Testis (tissue), 3 donors: ENCODE measurements around the gene SLIT3. TPM values are rescaled to one million over a fixed set of nuclear protein-coding genes. Genes with fewer than 3 reads are reported as not detected.

Experiments used
- DNase-seq: peaks from one replicate; pipeline ENCODE4 v3.0.0-alpha.2; 2019
- H3K27ac ChIP-seq, 2 donors: fragments of 200-600 bp; sonication (generic); one replicate each; pipeline ENCODE4 v1.5.1; 2019
- H3K27me3 ChIP-seq: fragments of 200-600 bp; sonication (generic); one replicate; pipeline ENCODE4 v1.5.1; 2019
- H3K36me3 ChIP-seq: fragments of 200-600 bp; sonication (generic); one replicate; pipeline ENCODE4 v1.5.1; 2017; ENCODE audit warnings: low read depth; ENCODE audit errors: missing control alignments
- H3K4me1 ChIP-seq: fragments of 200-600 bp; sonication (generic); one replicate; pipeline ENCODE4 v1.5.1; 2019
- H3K4me3 ChIP-seq, 2 donors: fragments of 200-600 bp; sonication (generic); one replicate each; pipeline ENCODE4 v1.5.1; 2017 to 2019
- H3K9me3 ChIP-seq: fragments of 200-600 bp; sonication (generic); one replicate; pipeline ENCODE4 v1.5.1; 2017
- CTCF ChIP-seq, 3 experiments: fragments of 450-650 bp in 2 of 3; fragments of 200-600 bp in 1 of 3; sonication (generic) in 1 of 3; IDR thresholded peaks; one replicate each; pipeline ENCODE4 v1.5.1; 2016 to 2019; ENCODE audit warnings: antibody characterized with exemption in 3 of 3, mild to moderate bottlenecking in 2 of 3, moderate library complexity in 1 of 3
- POLR2A ChIP-seq: fragments of 450-650 bp; IDR thresholded peaks from one replicate; pipeline ENCODE4 v1.6.1; 2017; ENCODE audit warnings: antibody characterized with exemption, mild to moderate bottlenecking, moderate library complexity
- WGBS, 2 donors: methylation state at CpG; one replicate each; pipeline ENCODE4 v1.1.5; 2018; 5-methylcytosine and 5-hydroxymethylcytosine counted together
- intact Hi-C: fragments of 100-400 bp; cut with DNase I; formaldehyde crosslinking; loops from one replicate; pipeline ENCODE4 v1.15.1; 2023; ENCODE audit warnings: low total_unique reads
- polyA plus RNA-seq: library from polyadenylated mRNA; stranded (reverse); fragments of 350-450 nt; fragmentation: Illumina TruSeq; extraction: RNeasy Lipid Tissue Mini Kit (QIAGEN cat#74804); gene quantifications from one replicate; pipeline ENCODE4 v1.2.3, GENCODE V29; 2014; ENCODE audit warnings: low read depth, low replicate concordance; ENCODE audit not compliant: insufficient read depth
- total RNA-seq, 2 donors: library from RNA; depleted of rRNA; stranded (reverse); fragments of >200 nt; gene quantifications; one replicate each; pipeline ENCODE4 v1.2.3, GENCODE V29; 2016

The SLIT3 gene
- total and polyA plus RNA-seq, 3 donors from 2014 or later, result 4.8 to 23.2 (median 7.8) TPM

GRCh38 chr5:168803541-168803940 is 497.4 kb downstream of the SLIT3 start:
- H3K36me3 ChIP-seq, result no peaks in the 10 kb centered on the region
- WGBS, 2 donors, result 79 to 81% methylated on average over 4 of the region's 4 CpGs
- H3K27ac ChIP-seq, result no peak overlapping the region

GRCh38 chr5:168802337-168802736 is 498.6 kb downstream of the SLIT3 start:
- DNase-seq, result no peak
- no peaks in the 10 kb centered on the region for H3K9me3 ChIP-seq
- no peaks in the 10 kb centered on the region for H3K36me3 ChIP-seq
- 90 to 95% methylated on average over 6 of the region's 6 CpGs for WGBS, 2 donors
- intact Hi-C loops, result no loop called here
- H3K4me1 ChIP-seq, result no peaks in the 10 kb centered on the region
- no peaks in the 10 kb centered on the region for H3K27me3 ChIP-seq
- H3K27ac ChIP-seq, result no peak overlapping the region
- H3K4me3 ChIP-seq, result no peak overlapping the region
- TF ChIP-seq CTCF (IDR thresholded peaks at IDR 0.05) (no peak), POLR2A (no peak)

More at GRCh38 chr5:168803541-168803940, 497.4 kb downstream of the SLIT3 start:
- Histone ChIP-seq H3K4me1 (no peaks in the 10 kb centered on the region), H3K9me3 (no peaks in the 10 kb centered on the region), H3K4me3 (no peak overlapping the region), H3K27me3 (no peaks in the 10 kb centered on the region)
- intact Hi-C loops, result no loop called here
- no peak for TF ChIP-seq POLR2A
- no peak for TF ChIP-seq CTCF (IDR thresholded peaks at IDR 0.05)
- no peak for DNase-seq

- Histone ChIP-seq H3K9me3 (no peaks in the 10 kb centered on the region), H3K27me3 (no peaks in the 10 kb centered on the region), H3K4me3 (no peak overlapping the region), H3K4me1 (no peaks in the 10 kb centered on the region), H3K27ac (no peak overlapping the region), H3K36me3 (no peaks in the 10 kb centered on the region)
- TF ChIP-seq CTCF (IDR thresholded peaks at IDR 0.05) (no peak), POLR2A (no peak)
- no peak for DNase-seq
- intact Hi-C loops, result no loop called here
- 79 to 96% methylated on average over 7 of the region's 7 CpGs for WGBS, 2 donors
These were observed 499.4 kb downstream of the SLIT3 start for GRCh38 chr5:168801567-168801966.

GRCh38 chr5:168800701-168801100 is 500.2 kb downstream of the SLIT3 start:
- H3K36me3 ChIP-seq, result no peaks in the 10 kb centered on the region
- no peak overlapping the region for H3K4me3 ChIP-seq
- no peak for DNase-seq
- H3K9me3 ChIP-seq, result no peaks in the 10 kb centered on the region
- intact Hi-C loops, result no loop called here
- H3K27ac ChIP-seq, result no peak overlapping the region
- H3K4me1 ChIP-seq, result no peaks in the 10 kb centered on the region
- 91 to 95% methylated on average over 3 of the region's 3 CpGs for WGBS, 2 donors
- TF ChIP-seq POLR2A (no peak), CTCF (IDR thresholded peaks at IDR 0.05) (no peak)
- H3K27me3 ChIP-seq, result no peaks in the 10 kb centered on the region
